Activated CD8-positive, alpha-beta memory T cell treated with anti-CD3 and anti-CD28 coated beads, Interleukin-2, amount 50 U/mL, for 24 hours (primary cell): Measurements from ENCODE around the gene ITPKA.

Experiments
- DNase-seq: peaks from one replicate; pipeline ENCODE4 v3.0.0-alpha.2; 2020; ENCODE audit errors: extremely low read depth

ITPKA gene

DNA sequence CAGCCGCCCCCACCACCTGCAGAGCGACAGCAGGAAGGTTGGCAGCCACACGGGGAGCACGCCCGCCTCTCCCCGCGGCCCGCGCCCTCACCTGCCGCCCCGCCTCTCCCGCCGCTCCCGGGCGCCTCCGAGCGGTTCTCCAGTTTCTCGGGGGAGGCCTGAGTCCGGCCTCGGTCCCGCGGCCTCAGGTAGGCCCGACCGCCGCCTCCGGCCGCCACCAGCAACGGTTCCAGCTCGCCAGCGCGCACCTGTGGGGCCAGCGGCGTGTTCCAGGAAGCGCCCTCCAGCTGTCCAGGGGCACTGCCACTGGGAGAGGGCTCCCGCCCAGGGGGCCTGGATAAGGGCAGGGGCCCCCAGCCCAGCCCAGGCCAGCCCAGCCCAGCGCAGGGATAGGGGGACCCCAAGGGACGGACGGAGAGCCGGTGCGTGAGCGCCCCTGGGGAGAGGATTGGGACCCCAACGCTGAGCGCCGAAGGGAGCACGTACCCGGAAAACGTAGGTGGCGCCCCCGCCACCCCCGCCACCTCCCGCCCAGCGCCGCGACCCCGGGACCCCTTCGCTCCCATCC, 17.7 kb downstream of the ITPKA start:
- DNase-seq: no peak

DNA sequence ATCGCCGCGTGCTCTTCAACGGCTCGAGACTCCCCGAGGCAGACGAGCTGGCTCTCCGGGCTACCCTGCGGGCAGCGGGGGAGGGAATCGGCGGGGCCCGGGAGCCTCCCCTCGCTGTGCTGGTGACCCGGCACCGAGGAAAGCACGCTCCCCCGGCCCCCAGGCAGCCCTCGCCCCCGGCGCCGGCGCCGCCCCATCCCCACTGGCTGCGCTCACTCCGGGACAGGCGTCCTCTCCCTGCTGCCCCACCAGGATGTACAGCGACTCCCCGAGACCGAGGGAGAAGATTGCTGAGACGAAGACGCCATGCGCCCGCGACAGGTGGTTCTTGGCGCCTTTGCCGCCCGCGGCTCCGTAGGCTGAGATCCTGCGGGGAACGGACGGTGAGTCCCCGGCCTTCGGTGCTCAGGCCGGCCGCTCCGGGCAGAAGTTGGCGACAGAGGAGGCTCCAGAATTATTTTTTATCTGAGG, 18.3 kb downstream of the ITPKA start:
- no peak for DNase-seq

DNA sequence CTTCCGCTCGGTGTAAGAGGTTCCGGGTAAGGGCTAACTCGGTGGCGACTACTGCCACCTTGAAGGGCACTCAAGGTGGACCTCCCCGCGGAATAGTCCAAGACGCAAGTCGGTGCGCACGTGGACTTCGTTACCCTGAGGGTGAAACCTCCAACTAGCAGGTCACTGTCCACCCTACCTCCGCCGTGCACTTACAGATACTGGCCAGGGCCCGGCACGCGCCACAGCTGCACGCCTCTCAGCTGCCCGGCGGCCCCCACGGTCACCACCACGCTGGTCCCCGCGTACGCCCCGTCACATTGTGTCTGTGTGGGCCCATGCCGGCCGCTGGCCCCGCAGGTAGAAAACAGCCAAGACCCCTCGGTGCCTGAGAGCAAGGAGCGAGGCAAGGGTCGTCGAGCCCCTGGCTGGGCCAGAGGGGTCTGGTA, 18.9 kb downstream of the ITPKA start:
- DNase-seq: no peak

DNA sequence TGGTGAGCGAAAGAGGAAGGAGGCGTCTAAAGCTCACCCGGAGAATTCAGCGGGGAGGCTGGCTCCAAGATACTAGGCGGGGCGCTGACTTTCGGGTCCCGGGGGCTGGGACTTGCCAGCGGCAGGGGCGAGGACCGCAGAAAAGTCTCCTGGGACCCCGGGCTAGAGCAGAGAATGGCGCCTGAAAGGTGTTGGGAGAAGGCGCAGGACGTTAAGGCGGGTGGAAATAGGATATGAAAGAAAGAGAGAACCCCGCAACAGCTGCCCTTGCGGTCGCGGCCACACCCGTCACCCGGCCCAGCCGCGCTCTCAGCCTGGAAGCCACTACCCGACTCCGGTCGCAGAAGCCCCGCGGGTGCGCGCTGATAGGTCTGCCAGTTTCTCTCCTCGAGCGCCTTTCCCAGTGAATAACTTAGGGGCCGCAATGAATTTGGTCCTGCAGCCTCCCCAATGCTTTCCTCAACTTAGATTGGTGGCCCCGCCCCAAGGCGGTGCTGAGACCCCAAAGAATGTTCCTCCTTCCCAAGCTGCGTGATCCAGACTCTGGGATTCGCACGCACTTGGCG, 19.3 kb downstream of the ITPKA start:
- no peak for DNase-seq

DNA sequence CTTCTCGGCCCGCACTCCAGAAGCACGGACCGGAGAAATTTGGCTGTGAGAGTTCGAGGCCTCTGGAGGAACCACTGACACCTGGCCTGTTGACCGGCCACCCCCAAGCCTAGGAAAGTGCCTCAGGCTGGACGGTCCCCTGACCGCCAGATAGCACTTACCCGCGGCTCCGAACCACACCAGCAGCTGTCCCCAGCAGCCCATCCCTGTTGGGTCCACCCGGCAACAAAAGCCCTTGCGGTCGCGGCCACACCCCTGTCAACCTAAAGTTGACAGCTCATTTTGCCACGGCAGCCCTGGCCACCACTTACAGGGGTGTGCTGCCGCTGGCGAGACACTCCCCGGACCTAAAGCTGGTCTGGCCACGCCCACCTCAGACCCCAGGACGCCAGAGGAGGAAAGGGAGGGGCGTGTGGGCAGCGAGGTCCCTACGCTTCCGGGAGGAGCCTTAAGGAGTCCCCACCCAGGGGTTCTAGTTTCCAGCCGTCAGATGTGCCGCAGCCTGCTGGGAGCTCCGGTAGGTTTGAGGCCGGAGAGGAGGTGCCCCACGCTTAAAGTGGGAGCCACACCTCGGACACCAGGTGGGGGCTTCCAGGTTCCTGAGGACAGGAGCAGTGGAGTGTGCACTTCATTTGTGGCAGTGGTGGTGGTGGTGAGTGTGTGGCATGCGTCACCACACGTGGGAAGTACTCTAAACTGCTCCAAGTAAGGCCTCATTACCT, 20.0 kb downstream of the ITPKA start, which contains the start of gene LTK:
LTK (minus strand) TSS at position 322 of the 722 bp plus-strand sequence; CDS start at position 204, 118 bp downstream.
- no peak for DNase-seq

DNA sequence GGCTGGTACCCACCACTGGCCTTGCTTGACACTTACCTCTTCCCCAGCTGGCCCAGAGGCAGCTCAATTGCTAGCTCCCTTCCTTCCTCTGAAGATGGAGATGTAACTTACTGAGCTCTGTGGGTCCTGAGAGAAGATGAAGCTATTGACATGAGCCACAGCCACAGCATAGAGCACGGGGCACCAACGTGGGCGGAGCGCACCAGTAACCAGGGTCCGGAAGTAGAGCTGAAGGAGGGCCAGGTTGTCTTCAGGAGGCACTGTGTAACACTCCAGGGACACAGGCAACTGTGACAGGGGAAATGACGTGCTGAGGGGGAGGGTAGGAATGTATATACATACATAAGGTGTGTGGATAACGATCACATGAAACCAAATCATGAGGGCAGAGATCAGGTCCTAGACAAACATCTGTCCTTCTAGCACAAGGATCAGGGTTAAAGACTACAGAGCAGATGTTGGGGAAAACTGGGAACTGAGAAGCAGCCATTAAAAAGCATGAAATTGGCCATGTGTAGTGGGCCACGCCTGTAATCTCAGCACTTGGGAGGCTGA, 24.3 kb downstream of the ITPKA start:
- DNase-seq: no peak

DNA sequence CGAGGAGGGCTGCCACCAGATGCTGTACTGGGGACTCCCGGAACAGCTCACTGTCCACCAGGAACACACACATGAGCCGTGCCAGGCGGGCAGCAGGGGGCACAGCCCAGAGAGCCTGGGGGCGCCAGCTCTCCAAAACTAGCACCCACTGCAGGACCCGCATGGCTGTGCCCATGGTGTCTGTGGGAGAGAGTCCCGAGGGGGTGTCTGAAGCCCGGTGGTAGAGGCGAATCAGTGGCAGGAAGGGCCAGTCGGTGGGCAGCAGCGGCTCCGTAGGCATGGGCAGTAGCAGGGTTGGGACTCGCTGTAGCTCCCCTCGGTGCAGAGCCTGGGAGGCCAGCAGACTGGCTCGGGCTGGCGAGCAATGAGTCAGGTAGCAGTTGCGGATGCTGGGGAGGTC, 27.0 kb downstream of the ITPKA start:
- DNase-seq: no peak

DNA sequence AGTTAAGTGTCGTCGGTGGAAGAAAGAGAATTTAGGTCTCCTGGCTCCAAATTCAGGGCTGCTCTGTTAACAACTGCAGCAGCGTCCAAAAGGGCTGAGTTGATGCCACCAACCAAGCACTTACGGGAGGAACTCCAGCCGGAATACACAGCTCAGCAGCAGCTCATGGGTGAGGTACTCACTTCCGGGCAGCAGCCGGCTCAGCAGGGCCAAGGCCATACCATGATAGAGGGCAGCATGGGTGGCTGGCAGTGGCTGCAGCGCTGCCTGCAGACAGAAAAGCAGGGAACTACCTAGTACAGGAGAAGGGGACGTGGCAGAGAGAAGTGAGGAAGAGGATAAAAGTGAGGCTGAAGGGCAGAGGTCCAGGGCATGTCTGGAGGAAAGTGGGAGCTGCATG, 27.9 kb downstream of the ITPKA start:
- DNase-seq: no peak

DNA sequence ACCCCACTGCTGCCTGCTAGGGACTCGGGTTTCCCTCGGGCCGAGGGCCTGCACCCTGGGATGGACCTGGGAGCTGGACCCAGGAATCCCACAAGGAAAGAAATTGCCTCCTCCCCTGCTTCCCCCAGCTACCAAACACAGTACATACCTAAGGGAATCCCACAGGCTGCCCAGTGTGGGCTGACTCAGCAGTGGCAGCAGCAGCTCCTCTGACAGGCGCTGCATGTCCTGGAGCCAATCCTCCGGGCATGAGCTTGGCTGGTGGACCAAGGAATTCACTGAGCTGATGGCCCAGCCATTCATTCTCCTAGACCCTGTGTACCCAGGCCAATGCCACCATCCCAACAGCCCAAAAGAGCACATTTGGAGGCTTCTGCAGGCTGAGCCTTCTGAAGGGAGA, 29.4 kb downstream of the ITPKA start:
- no peak for DNase-seq

DNA sequence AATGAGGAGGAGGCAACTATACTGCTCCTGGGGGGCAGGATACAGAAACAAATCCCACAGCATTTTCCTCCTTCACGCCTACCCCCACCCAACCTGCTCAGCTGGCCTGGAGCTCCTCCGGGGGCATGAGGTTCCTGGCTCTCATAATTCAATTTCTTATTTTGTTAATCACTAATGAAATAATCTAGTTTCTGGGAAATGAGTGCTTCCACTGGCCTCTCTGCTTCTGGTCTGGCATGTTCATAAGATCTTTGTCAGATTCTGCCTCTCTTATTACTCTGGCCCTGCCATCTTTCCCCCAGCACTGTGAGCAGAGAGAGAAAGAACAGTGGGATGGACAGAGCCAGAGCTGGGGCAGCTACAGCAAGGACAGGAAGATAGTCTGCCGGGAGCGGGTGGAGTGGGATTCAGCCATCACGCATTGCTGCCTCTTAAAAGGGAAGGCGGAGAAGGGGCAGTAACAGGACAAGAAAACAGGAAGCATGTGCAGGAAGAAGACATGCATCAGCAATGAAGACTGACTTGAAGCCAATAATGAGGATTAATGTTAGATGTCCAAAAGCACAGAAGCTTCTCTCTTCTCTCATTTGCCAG, 36.8 kb downstream of the ITPKA start:
- DNase-seq: no peak

DNA sequence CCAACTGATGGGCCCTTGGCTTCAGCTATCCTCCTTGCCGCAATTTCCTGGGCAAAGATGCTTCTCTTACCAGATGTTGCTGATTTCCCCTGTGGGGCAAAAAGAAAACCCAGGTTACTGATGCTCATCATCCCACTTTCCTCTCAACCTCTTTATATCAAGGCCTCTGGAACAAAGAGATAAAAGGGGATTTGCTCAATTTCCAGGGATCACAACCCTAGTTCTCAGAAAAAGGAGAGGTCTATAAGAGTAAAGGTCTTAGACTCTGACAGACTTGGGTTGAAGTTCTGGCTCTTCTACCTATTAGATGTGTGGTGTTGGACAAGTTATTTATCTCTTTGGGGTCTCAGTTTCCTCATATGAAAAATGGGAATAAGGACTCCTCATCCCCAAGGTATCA, 41.9 kb downstream of the ITPKA start:
- DNase-seq: no peak

DNA sequence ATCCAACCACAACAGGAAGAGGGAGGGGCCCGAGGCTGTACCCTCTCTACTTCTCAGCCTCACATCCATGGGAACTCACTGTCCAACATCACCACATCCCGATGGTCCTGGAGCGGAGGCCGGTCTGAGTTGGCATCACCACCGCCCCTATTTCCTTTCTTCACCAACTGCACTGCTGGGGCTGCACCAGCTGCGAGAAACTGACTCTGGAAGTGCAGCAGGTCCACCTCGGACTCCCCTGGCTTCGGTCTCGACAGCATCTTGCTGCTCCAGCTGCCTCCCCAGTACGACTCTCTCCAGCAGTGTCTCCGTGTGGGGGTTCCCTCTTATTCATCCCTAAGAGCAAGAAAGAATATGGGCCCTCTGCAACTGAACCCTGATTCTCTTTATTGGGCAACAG, 43.2 kb downstream of the ITPKA start:
- DNase-seq: no peak

DNA sequence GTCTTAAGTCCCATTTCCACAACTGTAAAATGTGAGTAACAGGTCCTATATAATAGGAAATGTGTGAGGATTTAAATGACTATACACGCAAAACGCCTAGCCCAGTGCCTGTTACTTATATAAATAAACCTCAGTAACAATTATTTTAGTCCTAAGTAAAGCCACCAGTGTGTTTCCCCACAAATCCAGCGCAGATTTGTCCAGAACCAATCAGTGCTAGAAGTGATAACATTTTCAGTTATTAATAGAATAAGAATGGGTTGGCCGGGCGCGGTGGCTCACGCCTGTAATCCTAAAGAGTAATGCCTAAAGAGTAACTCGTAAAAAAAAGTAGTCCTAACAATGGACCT, 49.8 kb downstream of the ITPKA start:
- DNase-seq: no peak

DNA sequence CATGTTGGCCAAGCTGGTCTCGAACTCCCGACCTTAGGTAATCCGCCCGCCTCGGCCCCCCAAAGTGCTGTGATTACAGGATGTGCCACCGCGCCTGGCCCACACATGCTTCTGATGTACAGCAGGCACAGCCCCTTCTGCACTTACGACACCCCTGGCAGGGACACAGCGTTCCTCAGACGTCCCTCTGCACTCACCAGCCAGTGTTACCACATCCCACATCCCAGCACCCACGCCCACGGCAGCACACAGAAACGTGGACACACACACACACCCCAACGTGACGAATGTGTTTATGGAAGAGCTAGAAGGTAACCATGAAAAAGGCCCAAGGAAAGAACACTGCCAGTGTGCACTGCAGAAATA, 51.0 kb downstream of the ITPKA start:
- DNase-seq: no peak

DNA sequence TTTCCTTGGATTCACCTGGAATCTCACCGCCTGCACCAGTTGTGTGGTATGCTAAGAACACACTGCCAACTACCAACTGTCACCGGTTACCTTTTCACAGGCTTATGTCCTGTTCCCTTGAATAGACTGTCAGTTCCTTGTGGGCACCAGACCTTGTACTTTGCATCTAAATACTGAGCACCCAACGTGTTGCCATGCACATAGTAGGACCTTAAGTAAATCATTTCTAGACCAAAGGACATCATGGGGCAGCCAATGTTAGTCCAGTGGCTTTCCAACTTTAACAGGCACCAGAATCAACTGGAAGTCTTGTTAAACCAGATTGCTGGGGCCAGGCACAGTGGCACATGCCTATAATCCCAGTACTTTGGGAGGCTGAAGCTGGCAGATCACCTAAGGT, 51.5 kb downstream of the ITPKA start:
- no peak for DNase-seq

DNA sequence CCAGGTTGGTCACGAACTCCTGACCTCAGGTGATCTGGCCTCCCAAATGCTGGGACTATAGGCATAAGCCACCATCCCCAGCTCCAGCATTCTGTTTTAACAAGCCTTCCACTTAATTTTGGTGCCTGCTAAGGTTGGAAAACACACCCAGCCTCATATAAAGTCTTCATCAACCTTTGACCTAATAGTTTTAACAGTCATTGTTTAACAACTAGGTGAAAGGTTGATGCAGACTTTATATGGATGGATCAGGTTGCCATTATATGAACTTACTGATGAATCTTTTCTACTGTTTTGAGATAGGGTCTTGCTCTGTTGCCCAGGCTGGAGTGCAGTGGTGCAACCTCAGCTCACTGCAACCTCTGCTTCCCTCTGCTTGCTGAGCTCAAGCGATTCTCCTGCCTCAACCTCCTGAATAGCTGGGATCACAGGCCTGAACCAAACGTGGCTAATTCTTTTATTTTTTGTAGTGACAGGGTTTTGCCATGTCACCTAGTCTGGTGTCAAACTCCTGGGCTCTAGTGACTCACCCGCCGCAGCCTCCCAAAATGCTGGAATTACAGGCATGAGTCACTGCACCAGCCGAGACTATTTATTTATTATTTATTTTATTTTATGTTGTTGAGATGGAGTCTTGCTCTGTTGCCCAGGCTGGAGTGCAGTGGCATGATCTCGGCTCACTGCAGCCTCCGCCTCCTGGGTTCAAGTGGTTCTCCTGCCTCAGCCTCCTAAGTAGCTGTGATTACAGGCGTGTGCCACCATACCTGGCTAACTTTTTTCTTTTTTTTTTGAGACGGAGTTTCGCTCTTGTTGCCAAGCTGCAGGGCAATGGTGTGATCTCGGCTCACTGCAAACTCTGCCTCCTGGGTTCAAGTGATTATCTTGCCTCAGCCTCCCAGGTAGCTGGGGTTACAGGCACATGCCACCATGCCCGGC, 53.4 kb downstream of the ITPKA start:
- no peak for DNase-seq

DNA sequence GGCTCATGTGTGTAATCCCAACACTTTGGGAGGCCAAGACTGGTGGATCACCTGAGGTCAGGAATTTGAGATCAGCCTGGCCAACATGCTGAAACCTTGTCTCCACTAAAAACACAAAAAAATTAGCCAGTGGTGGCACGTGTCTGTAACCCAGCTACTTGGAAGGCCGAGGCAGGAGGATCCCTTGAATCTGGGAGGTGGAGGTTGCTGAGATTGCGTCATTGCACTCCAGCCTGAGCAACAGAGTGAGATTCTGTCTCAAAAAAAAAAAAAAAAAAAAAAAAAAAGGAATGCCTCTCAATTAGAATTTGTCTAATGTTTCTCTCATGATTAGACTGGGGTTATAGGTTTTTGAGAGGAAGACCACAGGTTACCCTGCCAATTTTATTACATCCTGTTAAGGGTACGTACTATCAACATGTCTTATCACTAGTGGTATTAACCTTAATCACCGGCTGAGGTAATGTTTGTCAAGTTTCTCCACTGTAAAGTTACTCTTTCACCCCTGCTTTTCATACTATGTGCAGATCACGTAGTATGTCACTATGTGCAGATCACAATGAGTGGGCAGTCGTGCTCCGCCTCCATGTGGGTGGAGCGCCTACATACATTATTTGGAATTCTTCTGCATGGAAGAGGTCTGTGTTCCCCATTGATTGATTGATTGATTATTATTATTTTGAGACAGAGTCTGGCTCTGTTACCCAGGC, 56.5 kb downstream of the ITPKA start:
- DNase-seq: no peak
